NCI-H82 (cell line): ENCODE results near the gene CAPN2.

ENCODE experiments used
- DNase-seq: peaks from one replicate; lab custom pipeline; 2025; lab: John Stamatoyannopoulos, UW

Gene CAPN2

GRCh38 chr1:223761411-223761810 lies 49.1 kb downstream of the CAPN2 start:
- no peak for DNase-seq

- no peak for DNase-seq
These were observed 50.9 kb downstream of the CAPN2 start for GRCh38 chr1:223763251-223763650.

GRCh38 chr1:223763881-223764280 lies 51.5 kb downstream of the CAPN2 start:
- DNase-seq, result no peak

GRCh38 chr1:223765036-223765718 lies 52.8 kb downstream of the CAPN2 start:
- peak; percentile 58 for DNase-seq

GRCh38 chr1:223765719-223766340 lies 53.5 kb downstream of the CAPN2 start:
- DNase-seq, result no peak

- no peak for DNase-seq
These were observed 58.4 kb downstream of the CAPN2 start for GRCh38 chr1:223770621-223771315.

GRCh38 chr1:223771469-223771813 lies 59.1 kb downstream of the CAPN2 start:
- no peak for DNase-seq

GRCh38 chr1:223771814-223772770 lies 59.8 kb downstream of the CAPN2 start:
- DNase-seq, result no peak

GRCh38 chr1:223772771-223773160 lies 60.4 kb downstream of the CAPN2 start:
- no peak for DNase-seq

GRCh38 chr1:223774134-223774814 lies 61.9 kb downstream of the CAPN2 start:
- no peak for DNase-seq

GRCh38 chr1:223775054-223775453 lies 62.7 kb downstream of the CAPN2 start:
- no peak for DNase-seq

- no peak for DNase-seq
These were observed 63.4 kb downstream of the CAPN2 start for GRCh38 chr1:223775711-223776074.

GRCh38 chr1:223776075-223776814 lies 63.9 kb downstream of the CAPN2 start:
- DNase-seq, result no peak

- no peak for DNase-seq
These were observed 64.6 kb downstream of the CAPN2 start for GRCh38 chr1:223776826-223777454.

GRCh38 chr1:223780318-223780717 lies 68.0 kb downstream of the CAPN2 start:
- DNase-seq, result peak; percentile 77

- DNase-seq, result peak; percentile 89
These were observed 68.6 kb downstream of the CAPN2 start for GRCh38 chr1:223780949-223781348.

GRCh38 chr1:223783676-223784075 lies 71.3 kb downstream of the CAPN2 start:
- peak; percentile 48 for DNase-seq

- DNase-seq, result no peak
These were observed 72.2 kb downstream of the CAPN2 start for GRCh38 chr1:223784541-223784940.

GRCh38 chr1:223785808-223786207 lies 73.5 kb downstream of the CAPN2 start:
- no peak for DNase-seq

GRCh38 chr1:223788746-223789415 lies 76.5 kb downstream of the CAPN2 start:
- no peak for DNase-seq
